COLO668 (cell line): ENCODE measurements around the gene PLEKHN1.
A peak's percentile ranks its signal among the peaks of the same experiment; 100 is the strongest.

ENCODE experiments used
- DNase-seq: peaks from one replicate; lab custom pipeline; 2025; ENCODE audit not compliant: unreplicated experiment; lab: John Stamatoyannopoulos, UW

The PLEKHN1 gene

GRCh38 chr1:966135-966703 is at the start of gene PLEKHN1:
PLEKHN1 (plus strand) TSS chr1:966482; CDS start chr1:966532, 50 bp downstream.
- no peak for DNase-seq

- DNase-seq, result no peak
Measured at GRCh38 chr1:917076-917459, 49.2 kb upstream of the PLEKHN1 start.

- DNase-seq, result no peak
Measured at GRCh38 chr1:917466-918091, 48.7 kb upstream of the PLEKHN1 start.

GRCh38 chr1:918353-918752 is 47.9 kb upstream of the PLEKHN1 start:
- DNase-seq, result no peak

GRCh38 chr1:918843-919242 is 47.4 kb upstream of the PLEKHN1 start:
- no peak for DNase-seq

- no peak for DNase-seq
Measured at GRCh38 chr1:919271-919872, 46.9 kb upstream of the PLEKHN1 start.

- peak; percentile 62 for DNase-seq
Measured at GRCh38 chr1:920010-920409, 46.3 kb upstream of the PLEKHN1 start.

- DNase-seq, result peak; percentile 62
Measured at GRCh38 chr1:920521-920920, 45.8 kb upstream of the PLEKHN1 start.

GRCh38 chr1:921011-921837 is 45.1 kb upstream of the PLEKHN1 start:
- peak; percentile 94 for DNase-seq

GRCh38 chr1:923131-923990 is 42.9 kb upstream of the PLEKHN1 start, which contains the start of gene SAMD11:
SAMD11 (plus strand) TSS chr1:923923; CDS start chr1:924432, 509 bp downstream.
- peak; percentile 95 for DNase-seq

- no peak for DNase-seq
Measured at GRCh38 chr1:923991-924655, 42.2 kb upstream of the PLEKHN1 start.

GRCh38 chr1:924656-925560 is 41.4 kb upstream of the PLEKHN1 start:
- peak; percentile 78 for DNase-seq

GRCh38 chr1:925561-926421 is 40.5 kb upstream of the PLEKHN1 start:
- no peak for DNase-seq

- no peak for DNase-seq
Measured at GRCh38 chr1:927234-927633, 39.0 kb upstream of the PLEKHN1 start.

GRCh38 chr1:927748-928147 is 38.5 kb upstream of the PLEKHN1 start:
- DNase-seq, result no peak

GRCh38 chr1:928825-929661 is 37.2 kb upstream of the PLEKHN1 start:
- DNase-seq, result peak; percentile 72
